ENCODE measurements around the gene NLGN1.

NLGN1 gene

GRCh38 chr3:173923204-173923603 lies 525.7 kb downstream of the NLGN1 start:
- no peak for DNase-seq

GRCh38 chr3:173930251-173930650 lies 532.7 kb downstream of the NLGN1 start:
- no peak for DNase-seq

- DNase-seq, result no peak
Measured at GRCh38 chr3:173932624-173933023, 535.1 kb downstream of the NLGN1 start.

- DNase-seq, result no peak
Measured at GRCh38 chr3:173933113-173933512, 535.6 kb downstream of the NLGN1 start.

- no peak for DNase-seq
Measured at GRCh38 chr3:173936316-173936715, 538.8 kb downstream of the NLGN1 start.

GRCh38 chr3:173938159-173938558 lies 540.6 kb downstream of the NLGN1 start:
- DNase-seq, result no peak

GRCh38 chr3:173938616-173939015 lies 541.1 kb downstream of the NLGN1 start:
- DNase-seq, result no peak

GRCh38 chr3:173939331-173939730 lies 541.8 kb downstream of the NLGN1 start:
- DNase-seq, result no peak

GRCh38 chr3:173943264-173943663 lies 545.7 kb downstream of the NLGN1 start:
- no peak for DNase-seq

GRCh38 chr3:173945170-173945569 lies 547.6 kb downstream of the NLGN1 start:
- DNase-seq, result no peak

GRCh38 chr3:173945806-173946205 lies 548.3 kb downstream of the NLGN1 start:
- DNase-seq, result no peak

GRCh38 chr3:173954647-173955046 lies 557.1 kb downstream of the NLGN1 start:
- no peak for DNase-seq

- DNase-seq, result no peak
Measured at GRCh38 chr3:173957646-173958045, 560.1 kb downstream of the NLGN1 start.

GRCh38 chr3:173958805-173959204 lies 561.3 kb downstream of the NLGN1 start:
- no peak for DNase-seq

- no peak for DNase-seq
Measured at GRCh38 chr3:173970281-173970680, 572.7 kb downstream of the NLGN1 start.

GRCh38 chr3:173976281-173976680 lies 578.7 kb downstream of the NLGN1 start:
- no peak for DNase-seq

- DNase-seq, result no peak
Measured at GRCh38 chr3:173977747-173978146, 580.2 kb downstream of the NLGN1 start.

- no peak for DNase-seq
Measured at GRCh38 chr3:173983343-173983742, 585.8 kb downstream of the NLGN1 start.

- DNase-seq, result no peak
Measured at GRCh38 chr3:173986861-173987410, 589.4 kb downstream of the NLGN1 start.

- DNase-seq, result no peak
Measured at GRCh38 chr3:173988909-173989308, 591.4 kb downstream of the NLGN1 start.

GRCh38 chr3:173992416-173992815 lies 594.9 kb downstream of the NLGN1 start:
- DNase-seq, result no peak

- DNase-seq, result no peak
Measured at GRCh38 chr3:173993299-173993698, 595.8 kb downstream of the NLGN1 start.

- DNase-seq, result no peak
Measured at GRCh38 chr3:174000675-174001074, 603.1 kb downstream of the NLGN1 start.

- DNase-seq, result no peak
Measured at GRCh38 chr3:174002543-174002942, 605.0 kb downstream of the NLGN1 start.

- no peak for DNase-seq
Measured at GRCh38 chr3:174010907-174011306, 613.4 kb downstream of the NLGN1 start.

- DNase-seq, result no peak
Measured at GRCh38 chr3:174016186-174016585, 618.6 kb downstream of the NLGN1 start.

Data from activated CD4-positive, alpha-beta T cell treated with anti-CD3 and anti-CD28 coated beads, Interleukin-2, amount 50 U/mL, for 48 hours (primary cell).